GM12891 (cell line): ENCODE results near the gene ZNF2.

Source experiments
- PAX5 ChIP-seq: IDR thresholded peaks from 2 replicates; pipeline ENCODE4 v1.6.1; 2011; ENCODE audit warnings: low read length, moderate library complexity, mild to moderate bottlenecking; ENCODE audit not compliant: insufficient read depth, severe bottlenecking
- POLR2A ChIP-seq: IDR thresholded peaks from 2 replicates; pipeline ENCODE4 v1.6.1; 2011; ENCODE audit warnings: low read depth, low read length, control low read depth
- POLR2AphosphoS5 ChIP-seq: IDR thresholded peaks from 2 replicates; pipeline ENCODE4 v1.6.1; 2011; ENCODE audit warnings: low read depth, low read length, control low read depth
- POU2F2 ChIP-seq: IDR thresholded peaks from 2 replicates; pipeline ENCODE4 v1.6.1; 2011; ENCODE audit warnings: low read depth, mild to moderate bottlenecking, control low read depth, low read length, moderate library complexity
- TAF1 ChIP-seq: IDR thresholded peaks from 2 replicates; pipeline ENCODE4 v1.6.1; 2011; ENCODE audit warnings: low read depth, low read length, control low read depth

GRCh38 chr2:95185973-95186372, 20.4 kb downstream of the ZNF2 start:
- TF ChIP-seq POLR2A = no peak
- no peak for TF ChIP-seq POLR2AphosphoS5
- no peak for TF ChIP-seq TAF1
- no peak for TF ChIP-seq PAX5
- no peak for TF ChIP-seq POU2F2
